Stimulated activated memory B cell treated with anti-CD40 and anti-IgM and Interleukin-4, amounts not matched to agents 10 μg/mL and 1 μg/mL and 100 μg/mL, for 72 hours (primary cell): ENCODE results near the gene RGS7.

ENCODE experiments used
- ATAC-seq: fragments of 150-1000 bp; cut with Tn5 transposase; 2 replicates; pipeline ENCODE4 v1.10.0; 2021
- H3K27ac Mint-ChIP-seq: one replicate; pipeline ENCODE4 v1.8.0; 2022; ENCODE audit warnings: mild to moderate bottlenecking, mixed read lengths
- H3K27me3 Mint-ChIP-seq: one replicate; pipeline ENCODE4 v1.8.0; 2022; ENCODE audit warnings: mixed read lengths
- H3K36me3 Mint-ChIP-seq: one replicate; pipeline ENCODE4 v1.8.0; 2022; ENCODE audit warnings: mixed read lengths
- H3K4me1 Mint-ChIP-seq: one replicate; pipeline ENCODE4 v1.8.0; 2022; ENCODE audit warnings: mixed read lengths
- H3K4me3 Mint-ChIP-seq: one replicate; pipeline ENCODE4 v1.8.0; 2022; ENCODE audit warnings: mild to moderate bottlenecking, moderate library complexity, mixed read lengths
- H3K9me3 Mint-ChIP-seq: one replicate; pipeline ENCODE4 v1.8.0; 2022; ENCODE audit warnings: mixed read lengths

The RGS7 gene

DNA sequence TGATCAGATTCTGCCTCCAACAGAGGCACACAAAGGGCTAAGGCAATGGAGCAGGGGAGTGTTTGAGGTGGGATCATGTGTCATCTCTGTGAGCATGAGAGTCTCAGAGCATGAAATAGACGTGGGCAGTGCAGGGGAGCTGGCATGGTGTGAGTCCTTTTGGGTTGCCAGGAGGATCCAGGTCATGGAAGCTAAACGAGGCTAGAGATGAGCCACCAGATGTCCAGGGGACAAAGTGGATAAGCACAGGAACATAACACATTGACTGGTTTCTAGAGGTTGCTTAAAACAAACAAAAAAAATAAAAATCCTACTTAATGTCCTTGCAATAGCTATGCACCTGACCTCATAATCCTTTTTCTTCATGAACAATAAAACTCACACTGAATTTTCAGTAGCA is 490.3 kb downstream of the RGS7 start:
- Mint-ChIP-seq H3K9me3 (no peaks in the 10 kb centered on the region), H3K36me3 (peaks cover 18% of the 10 kb centered on the region), H3K27ac (no peak overlapping the region), H3K4me1 (no peaks in the 10 kb centered on the region), H3K4me3 (no peak overlapping the region), H3K27me3 (no peaks in the 10 kb centered on the region)
- ATAC-seq = no peak

DNA sequence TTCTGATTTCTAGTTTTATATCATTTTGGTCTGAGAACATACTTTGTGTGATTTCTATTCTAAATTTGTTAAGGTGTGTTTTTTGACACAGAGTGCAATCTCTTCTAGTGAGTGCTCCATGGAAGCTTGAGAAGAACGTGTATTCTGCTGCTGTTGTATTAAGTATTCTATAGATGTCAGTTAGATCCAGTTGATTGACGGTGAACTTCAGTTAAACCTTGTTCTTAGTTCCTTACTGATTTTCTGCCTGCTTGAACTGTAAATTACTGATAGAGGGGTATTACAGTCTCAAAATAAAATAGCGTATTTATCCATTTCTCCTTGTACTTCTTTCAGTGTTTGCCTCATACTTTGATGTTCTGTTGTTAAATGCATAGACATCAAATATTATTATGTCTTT is 497.0 kb downstream of the RGS7 start:
- no peaks in the 10 kb centered on the region for H3K27me3 Mint-ChIP-seq
- no peak overlapping the region for H3K27ac Mint-ChIP-seq
- H3K36me3 Mint-ChIP-seq = no peaks in the 10 kb centered on the region
- no peak overlapping the region for H3K4me3 Mint-ChIP-seq
- no peak for ATAC-seq
- H3K9me3 Mint-ChIP-seq = no peaks in the 10 kb centered on the region
- H3K4me1 Mint-ChIP-seq = no peaks in the 10 kb centered on the region

DNA sequence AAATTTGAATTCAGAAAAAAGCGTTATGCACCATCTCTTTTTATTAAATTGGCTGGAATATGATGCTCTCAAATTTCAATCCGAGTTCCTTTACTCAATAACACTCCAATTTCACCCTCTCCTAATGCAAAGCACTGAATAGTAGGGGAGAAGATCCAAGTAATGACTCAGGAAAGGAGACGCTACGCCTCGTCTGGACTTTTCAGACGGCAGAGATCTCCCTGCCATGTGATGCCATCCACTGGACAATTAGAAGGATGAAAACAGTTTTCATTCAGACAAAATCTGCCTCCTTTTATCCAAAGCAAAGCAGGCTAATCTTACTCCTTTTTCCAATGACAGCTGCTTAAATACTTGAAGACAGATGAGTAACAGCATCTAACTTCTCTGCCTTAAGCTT is 502.6 kb downstream of the RGS7 start:
- no peak for ATAC-seq
- no peak overlapping the region for H3K4me3 Mint-ChIP-seq
- no peak overlapping the region for H3K27ac Mint-ChIP-seq
- H3K36me3 Mint-ChIP-seq = peaks cover 5% of the 10 kb centered on the region
- no peaks in the 10 kb centered on the region for H3K27me3 Mint-ChIP-seq
- H3K4me1 Mint-ChIP-seq = no peaks in the 10 kb centered on the region
- H3K9me3 Mint-ChIP-seq = peaks cover 4% of the 10 kb centered on the region

DNA sequence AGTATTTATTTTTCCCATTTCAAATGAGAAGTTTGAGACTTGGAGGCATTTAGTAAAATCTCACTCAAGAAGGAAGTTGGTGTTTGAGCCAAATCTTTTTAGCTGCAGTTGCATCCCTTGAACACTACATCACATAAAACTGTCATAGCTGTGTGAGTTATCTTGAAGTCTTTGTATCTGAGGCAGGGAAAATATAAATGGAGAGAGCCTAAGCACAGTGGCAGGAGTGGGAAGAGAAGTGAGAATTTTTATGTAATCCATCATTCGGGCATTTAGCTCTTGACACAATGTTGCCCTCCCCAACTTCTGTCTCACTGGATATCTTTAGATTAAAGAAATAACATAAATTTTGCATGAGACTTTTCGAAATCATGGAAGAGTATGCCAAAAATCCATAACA is 509.7 kb downstream of the RGS7 start:
- Mint-ChIP-seq H3K27me3 (no peaks in the 10 kb centered on the region), H3K27ac (no peak overlapping the region), H3K4me3 (no peak overlapping the region), H3K4me1 (no peaks in the 10 kb centered on the region), H3K9me3 (peaks cover 4% of the 10 kb centered on the region), H3K36me3 (peaks cover 5% of the 10 kb centered on the region)
- ATAC-seq = no peak

DNA sequence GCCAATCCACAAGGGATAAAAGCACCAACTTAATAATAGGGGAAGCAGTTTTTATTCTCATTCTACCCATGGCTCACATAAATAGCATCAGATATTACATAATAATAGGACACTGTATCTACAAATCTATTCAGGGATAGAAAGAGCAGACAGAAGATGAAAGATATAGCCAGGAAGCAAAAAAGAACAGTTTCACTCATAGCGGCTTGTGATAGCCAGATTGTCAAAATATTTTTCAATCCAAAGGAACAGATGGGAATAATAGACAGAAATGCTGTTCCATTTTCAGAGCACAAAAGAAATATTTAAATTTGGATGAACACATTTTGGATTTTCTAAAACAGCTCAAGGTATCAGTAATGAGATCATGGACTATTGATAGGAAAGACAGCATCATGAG is 512.5 kb downstream of the RGS7 start:
- no peak overlapping the region for H3K27ac Mint-ChIP-seq
- H3K4me3 Mint-ChIP-seq = no peak overlapping the region
- H3K9me3 Mint-ChIP-seq = peaks cover 5% of the 10 kb centered on the region
- ATAC-seq = no peak
- H3K27me3 Mint-ChIP-seq = no peaks in the 10 kb centered on the region
- no peaks in the 10 kb centered on the region for H3K4me1 Mint-ChIP-seq
- H3K36me3 Mint-ChIP-seq = no peaks in the 10 kb centered on the region

DNA sequence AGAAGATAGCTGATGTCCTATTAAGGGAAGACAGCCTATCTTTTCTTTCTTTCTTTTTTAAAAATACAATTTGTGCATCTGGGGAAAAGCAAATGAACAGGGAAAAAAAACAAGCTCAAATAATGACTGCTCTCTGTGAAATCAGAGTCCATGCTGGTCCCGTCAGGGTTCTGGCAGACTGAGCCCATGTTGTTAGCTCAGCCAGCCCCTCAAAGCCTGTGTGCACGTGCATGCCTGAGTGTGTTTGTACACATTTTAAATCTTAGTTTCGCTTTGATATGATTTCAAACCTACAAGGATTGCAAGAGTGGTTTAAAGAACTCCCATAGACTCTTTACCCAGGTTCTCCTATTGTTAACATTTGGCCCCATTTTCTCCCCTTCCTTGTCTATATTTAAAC is 513.2 kb downstream of the RGS7 start:
- Mint-ChIP-seq H3K36me3 (no peaks in the 10 kb centered on the region), H3K9me3 (peaks cover 5% of the 10 kb centered on the region), H3K4me1 (no peaks in the 10 kb centered on the region), H3K4me3 (no peak overlapping the region), H3K27me3 (no peaks in the 10 kb centered on the region), H3K27ac (no peak overlapping the region)
- no peak for ATAC-seq

DNA sequence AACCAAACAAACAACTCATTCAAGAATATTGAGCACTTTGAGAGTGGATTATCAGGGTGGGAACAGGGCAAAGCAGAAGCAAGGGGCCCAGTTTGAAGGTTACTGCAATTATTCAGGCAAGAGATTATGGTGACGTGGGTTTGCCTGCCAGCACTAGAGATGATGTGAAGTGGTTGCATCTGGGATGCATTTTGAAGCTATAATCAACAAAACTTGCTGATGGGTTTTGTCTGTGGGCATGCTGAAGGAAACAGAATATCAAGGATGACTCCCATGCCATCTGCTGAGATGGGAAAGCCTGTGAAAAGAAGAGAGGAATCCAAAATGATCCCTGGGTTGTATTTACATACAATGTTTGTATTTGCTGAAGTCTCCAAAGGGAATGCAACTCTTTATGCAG is 520.7 kb downstream of the RGS7 start:
- Mint-ChIP-seq H3K27ac (no peak overlapping the region), H3K27me3 (no peaks in the 10 kb centered on the region), H3K36me3 (no peaks in the 10 kb centered on the region), H3K9me3 (peaks cover 5% of the 10 kb centered on the region), H3K4me1 (no peaks in the 10 kb centered on the region), H3K4me3 (no peak overlapping the region)
- ATAC-seq = no peak

DNA sequence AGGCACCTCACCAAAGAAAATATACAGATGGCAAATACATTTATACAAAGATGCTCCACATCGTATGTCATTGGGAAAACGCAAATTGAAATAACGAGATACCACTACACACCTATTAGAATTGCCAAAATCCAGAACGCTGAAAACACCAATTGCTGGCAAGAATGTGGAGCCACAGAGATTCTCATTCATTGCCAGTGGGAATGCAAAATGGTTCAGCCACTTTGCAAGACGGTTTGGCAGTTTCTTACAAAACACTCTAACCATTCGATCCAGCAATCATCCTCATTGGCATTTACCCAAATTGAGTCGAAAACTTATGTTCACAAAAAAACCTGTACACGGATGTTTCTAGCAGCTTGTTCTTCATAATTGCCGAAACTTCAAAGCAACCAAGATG is 521.7 kb downstream of the RGS7 start:
- no peak overlapping the region for H3K27ac Mint-ChIP-seq
- peaks cover 2% of the 10 kb centered on the region for H3K9me3 Mint-ChIP-seq
- no peaks in the 10 kb centered on the region for H3K36me3 Mint-ChIP-seq
- no peaks in the 10 kb centered on the region for H3K27me3 Mint-ChIP-seq
- H3K4me3 Mint-ChIP-seq = no peak overlapping the region
- H3K4me1 Mint-ChIP-seq = no peaks in the 10 kb centered on the region
- ATAC-seq = no peak

DNA sequence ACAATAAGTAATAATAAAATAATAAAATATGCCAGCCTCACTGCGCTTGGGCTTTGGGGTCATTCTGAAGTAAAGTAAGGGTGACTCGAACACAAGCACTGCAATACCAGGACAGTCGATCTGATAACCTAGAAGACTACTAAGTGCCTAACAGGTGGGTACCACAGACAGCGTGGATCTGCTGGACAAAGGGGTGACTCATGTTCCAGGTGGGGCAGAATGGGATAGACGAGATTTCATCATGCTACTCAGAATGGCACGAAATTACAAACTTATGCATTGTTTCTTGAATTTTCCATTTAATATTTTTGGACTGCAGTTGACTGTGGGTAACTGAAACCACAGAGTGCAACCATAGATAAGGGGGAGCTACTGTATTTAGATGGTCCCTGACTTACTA is 523.9 kb downstream of the RGS7 start:
- ATAC-seq = no peak
- H3K36me3 Mint-ChIP-seq = no peaks in the 10 kb centered on the region
- H3K4me1 Mint-ChIP-seq = no peaks in the 10 kb centered on the region
- H3K9me3 Mint-ChIP-seq = no peaks in the 10 kb centered on the region
- no peak overlapping the region for H3K4me3 Mint-ChIP-seq
- no peaks in the 10 kb centered on the region for H3K27me3 Mint-ChIP-seq
- H3K27ac Mint-ChIP-seq = no peak overlapping the region

DNA sequence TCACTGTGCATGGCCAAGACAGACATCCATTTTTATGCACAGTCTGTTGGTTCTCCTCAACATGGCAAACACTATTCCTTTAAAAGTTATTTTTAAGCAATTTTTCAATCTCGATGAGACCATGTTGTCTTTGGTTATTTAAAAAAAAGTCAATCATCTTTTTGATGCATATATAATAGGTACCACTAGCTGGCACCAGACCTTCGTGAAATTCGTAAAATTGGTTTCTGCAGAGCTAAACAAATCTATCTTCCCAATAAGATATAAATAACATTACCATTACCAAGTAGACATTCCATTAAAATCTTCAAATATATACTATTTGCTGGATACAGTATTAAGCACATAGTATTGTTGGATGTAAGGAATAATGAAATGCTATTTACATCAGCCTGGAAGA is 525.1 kb downstream of the RGS7 start:
- Mint-ChIP-seq H3K9me3 (no peaks in the 10 kb centered on the region), H3K36me3 (no peaks in the 10 kb centered on the region), H3K4me3 (no peak overlapping the region), H3K4me1 (no peaks in the 10 kb centered on the region), H3K27ac (no peak overlapping the region), H3K27me3 (no peaks in the 10 kb centered on the region)
- no peak for ATAC-seq

DNA sequence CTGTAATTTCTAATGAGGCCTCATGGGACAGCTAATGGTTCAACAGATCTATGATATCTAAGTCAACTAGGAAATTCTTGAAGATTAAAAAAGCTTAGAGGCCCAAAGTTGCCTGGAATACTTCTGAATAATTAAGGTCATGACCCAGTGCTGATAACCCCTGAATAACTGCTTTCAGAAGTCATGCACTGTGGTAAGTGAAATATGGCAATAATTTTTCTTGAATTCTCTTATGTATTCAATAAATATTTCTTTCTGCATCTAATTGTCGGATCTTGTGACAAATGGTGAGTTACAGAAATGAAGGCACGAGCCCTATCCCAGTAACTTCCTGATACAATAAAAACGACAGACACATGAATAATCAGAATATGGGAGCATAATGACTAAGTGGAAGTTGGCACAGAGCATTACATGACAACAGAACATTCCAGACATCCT is 525.8 kb downstream of the RGS7 start:
- ATAC-seq = no peak
- Mint-ChIP-seq H3K4me3 (no peak overlapping the region), H3K9me3 (no peaks in the 10 kb centered on the region), H3K4me1 (no peaks in the 10 kb centered on the region), H3K27ac (no peak overlapping the region), H3K36me3 (no peaks in the 10 kb centered on the region), H3K27me3 (no peaks in the 10 kb centered on the region)

DNA sequence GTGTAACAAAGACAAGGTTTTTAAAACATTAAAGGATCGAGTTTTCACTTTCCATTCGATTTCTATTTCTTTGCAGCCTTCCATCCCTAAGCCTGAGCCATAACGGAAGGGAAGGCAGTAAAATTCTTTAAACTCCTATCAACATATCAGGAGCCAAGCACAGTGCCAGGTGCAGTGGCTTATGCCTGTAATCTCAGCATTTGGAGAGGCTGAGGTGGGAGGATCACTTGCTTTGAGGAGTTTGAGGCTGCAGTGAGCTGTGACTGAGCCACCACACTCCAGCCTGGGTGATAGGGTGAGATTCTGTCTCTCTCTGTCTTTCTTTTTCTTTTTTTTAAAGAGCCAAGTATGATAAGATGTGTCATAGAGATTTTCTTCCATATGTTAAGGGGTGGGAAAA is 527.5 kb downstream of the RGS7 start:
- Mint-ChIP-seq H3K9me3 (no peaks in the 10 kb centered on the region), H3K36me3 (no peaks in the 10 kb centered on the region), H3K27me3 (no peaks in the 10 kb centered on the region), H3K4me1 (no peaks in the 10 kb centered on the region), H3K27ac (no peak overlapping the region), H3K4me3 (no peak overlapping the region)
- ATAC-seq = no peak

DNA sequence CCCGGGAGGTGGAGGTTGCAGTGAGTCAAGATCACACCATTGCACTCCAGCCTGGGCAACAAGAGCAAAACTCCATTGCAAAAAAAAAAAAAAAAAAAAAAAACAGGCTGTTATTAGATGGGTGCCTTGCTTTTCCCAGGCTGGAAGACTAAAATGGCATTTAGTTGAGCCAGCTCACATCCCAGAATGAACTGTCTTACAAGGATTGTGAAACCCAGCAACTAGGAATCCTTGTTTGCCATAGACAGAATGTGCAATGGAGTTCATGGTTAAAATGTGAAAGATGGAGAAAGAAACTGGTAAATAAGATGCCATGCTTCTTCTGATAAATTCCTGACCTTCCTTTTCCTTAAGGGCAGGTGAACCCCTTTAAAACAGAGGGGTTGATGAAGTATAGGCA is 529.2 kb downstream of the RGS7 start:
- Mint-ChIP-seq H3K4me3 (no peak overlapping the region), H3K4me1 (no peaks in the 10 kb centered on the region), H3K27ac (no peak overlapping the region), H3K36me3 (no peaks in the 10 kb centered on the region), H3K9me3 (no peaks in the 10 kb centered on the region), H3K27me3 (no peaks in the 10 kb centered on the region)
- no peak for ATAC-seq

DNA sequence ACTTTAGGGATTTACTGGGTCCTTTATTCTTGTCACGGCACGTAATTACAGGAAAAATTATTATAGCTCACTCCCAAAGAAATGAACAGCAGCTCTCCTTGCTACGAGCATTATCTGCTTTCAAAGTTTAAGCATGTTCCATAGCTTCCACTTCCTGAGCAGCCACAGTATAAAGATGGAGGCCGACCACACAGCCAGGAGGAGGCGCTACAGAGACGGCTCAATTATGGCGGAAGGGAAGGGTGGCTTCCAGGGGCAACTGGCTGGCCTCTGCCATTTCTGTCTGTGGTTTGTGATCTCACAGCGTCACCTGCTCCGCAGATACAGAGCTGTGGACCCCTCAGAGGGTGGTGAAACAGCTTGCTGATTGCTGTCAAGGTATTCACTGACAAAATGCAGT is 532.8 kb downstream of the RGS7 start:
- Mint-ChIP-seq H3K4me1 (no peaks in the 10 kb centered on the region), H3K4me3 (no peak overlapping the region), H3K27me3 (no peaks in the 10 kb centered on the region), H3K27ac (no peak overlapping the region), H3K9me3 (no peaks in the 10 kb centered on the region), H3K36me3 (no peaks in the 10 kb centered on the region)
- no peak for ATAC-seq

DNA sequence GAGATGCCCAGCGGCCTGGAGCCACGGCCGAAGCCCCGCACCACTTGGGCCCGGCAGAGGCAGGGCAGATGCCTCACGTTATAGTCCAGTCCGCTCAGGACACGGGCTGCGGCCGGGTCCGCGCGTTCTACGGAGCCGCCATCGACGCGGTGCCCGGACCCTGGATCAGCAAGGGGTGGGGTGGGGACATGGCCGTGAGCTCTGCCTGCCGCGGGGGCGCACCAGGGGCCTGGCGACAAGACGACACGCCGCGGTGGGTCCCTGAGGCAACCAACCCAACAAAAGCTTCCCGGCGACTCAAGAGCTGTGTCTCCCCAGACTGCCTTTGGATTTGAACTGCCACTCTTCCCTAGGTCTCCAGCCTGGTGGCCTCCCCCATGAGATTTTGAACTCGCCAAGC is 533.6 kb downstream of the RGS7 start:
- no peaks in the 10 kb centered on the region for H3K4me1 Mint-ChIP-seq
- no peaks in the 10 kb centered on the region for H3K9me3 Mint-ChIP-seq
- H3K4me3 Mint-ChIP-seq = no peak overlapping the region
- no peak overlapping the region for H3K27ac Mint-ChIP-seq
- no peaks in the 10 kb centered on the region for H3K27me3 Mint-ChIP-seq
- peak; percentile 50 for ATAC-seq
- no peaks in the 10 kb centered on the region for H3K36me3 Mint-ChIP-seq

DNA sequence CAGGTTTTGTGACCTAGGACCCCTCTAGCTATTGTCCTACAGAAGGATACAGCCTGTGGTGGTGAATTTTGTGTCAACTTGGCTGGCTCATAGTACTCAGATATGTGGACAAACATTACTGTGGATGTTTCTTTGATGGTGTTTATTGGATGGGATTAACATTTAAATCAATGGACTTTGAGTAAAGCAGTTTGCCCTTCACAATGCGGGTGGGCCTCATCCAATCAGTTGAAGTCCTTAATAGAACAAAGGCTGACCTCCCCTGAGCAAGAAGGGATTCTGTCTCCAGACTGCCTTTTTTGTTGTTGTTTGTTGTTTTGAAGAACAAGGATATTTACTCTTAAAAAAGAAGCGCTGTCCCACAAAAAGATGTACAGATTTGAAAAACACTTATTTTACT is 535.1 kb downstream of the RGS7 start:
- no peak overlapping the region for H3K27ac Mint-ChIP-seq
- H3K9me3 Mint-ChIP-seq = no peaks in the 10 kb centered on the region
- no peaks in the 10 kb centered on the region for H3K27me3 Mint-ChIP-seq
- no peak overlapping the region for H3K4me3 Mint-ChIP-seq
- H3K36me3 Mint-ChIP-seq = no peaks in the 10 kb centered on the region
- ATAC-seq = no peak
- no peaks in the 10 kb centered on the region for H3K4me1 Mint-ChIP-seq

DNA sequence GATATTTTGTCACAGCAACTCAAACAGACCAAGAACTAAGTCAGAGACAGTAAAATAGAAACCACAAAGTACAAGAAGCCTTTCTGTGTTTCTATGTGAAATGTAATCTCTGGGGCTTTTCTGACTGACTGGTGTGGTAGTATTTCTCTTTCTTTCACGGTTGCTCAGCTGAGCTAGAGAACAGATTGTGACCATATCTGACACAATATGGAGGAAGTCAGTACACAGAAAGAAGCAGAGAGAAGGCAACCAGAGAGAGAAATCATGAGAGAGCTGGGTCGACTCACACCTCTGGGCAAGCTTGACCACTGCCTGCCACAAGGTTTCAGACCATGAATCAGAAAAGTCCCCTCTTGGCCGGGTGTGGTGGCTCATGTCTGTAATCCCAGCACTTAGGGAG is 536.2 kb downstream of the RGS7 start:
- no peaks in the 10 kb centered on the region for H3K36me3 Mint-ChIP-seq
- H3K4me1 Mint-ChIP-seq = no peaks in the 10 kb centered on the region
- no peak for ATAC-seq
- H3K9me3 Mint-ChIP-seq = no peaks in the 10 kb centered on the region
- H3K4me3 Mint-ChIP-seq = no peak overlapping the region
- H3K27me3 Mint-ChIP-seq = no peaks in the 10 kb centered on the region
- H3K27ac Mint-ChIP-seq = no peak overlapping the region
